ENCODE measurements around the gene PSTPIP1.

GRCh38 chr15:77023576-77024272 lies 28.8 kb downstream of the PSTPIP1 start:
- TF ChIP-seq EZH2 (IDR thresholded peaks at IDR 0.05; ENCODE audit: low read length) (no peak), CTCF (optimal IDR thresholded peaks at IDR 0.05 in 1 of 3, IDR thresholded peaks at IDR 0.05 in 1 of 3, conservative IDR thresholded peaks at IDR 0.05 in 1 of 3; ENCODE audit: extremely low read depth in 1 of 3, insufficient read depth in 2 of 3, low read length in 3 of 3) (no peak)
